ENCODE measurements around the gene TRIM50. TPM values are rescaled to one million over a fixed set of nuclear protein-coding genes. Genes with fewer than 3 reads are reported as not detected.
"Not testable (repeated sequence)": the region's sequence is repeated elsewhere in the genome, so short reads cannot be mapped to it uniquely, and the experiment has no call there.

Gene TRIM50
- total RNA-seq, 5 donors from 2014 or later (not counting 1 experiment from before 2014, with no cell fraction given): not detected

GRCh38 chr7:73304612-73305387, 23.1 kb downstream of the TRIM50 start:
- H3K4me3 Mint-ChIP-seq; H3K4me3 ChIP-seq (ENCODE audit: control insufficient read depth in 1 of 2, extremely low read depth in 1 of 2, low read length in 1 of 2); H3K27me3 Mint-ChIP-seq; POLR2A ChIA-PET; H3K27ac Mint-ChIP-seq; CTCF ChIA-PET; H3K9me3 ChIP-seq; H3K9me3 Mint-ChIP-seq; H3K27ac ChIP-seq (ENCODE audit: low read length); DNase-seq; H3K27me3 ChIP-seq (replicated peaks in 1 of 2; ENCODE audit: control insufficient read depth in 2 of 2, extremely low read depth in 1 of 2, insufficient read depth in 2 of 2, low read length in 1 of 2); ATAC-seq (replicated peaks in 1 of 4): not testable (repeated sequence)
- peaks cover 4 to 22% of the 10 kb centered on the region in 2 experiments for H3K4me1 ChIP-seq (ENCODE audit: control insufficient read depth in 1 of 2, extremely low read depth in 1 of 2, insufficient read depth in 2 of 2, low read length in 2 of 2)
- peaks cover 5 to 34% of the 10 kb centered on the region in 2 donors for H3K36me3 ChIP-seq (ENCODE audit: control insufficient read depth in 2 of 2, extremely low read depth in 1 of 2, insufficient read depth in 1 of 2, low read length in 1 of 2)
- H3K36me3 Mint-ChIP-seq: peaks cover 21% of the 10 kb centered on the region
- peaks cover 33 to 38% (median 35%) of the 10 kb centered on the region in 3 donors for H3K4me1 Mint-ChIP-seq
- WGBS (ENCODE audit: insufficient coverage): no CpG with 5 or more reads among the region's 15 CpGs

GRCh38 chr7:73304071-73304470, 23.8 kb downstream of the TRIM50 start:
- Histone ChIP-seq H3K4me1 (ENCODE audit: control insufficient read depth in 1 of 2, extremely low read depth in 1 of 2, insufficient read depth in 2 of 2, low read length in 2 of 2) (peaks cover 4 to 16% of the 10 kb centered on the region in 2 experiments), H3K9me3 (no peaks in the 10 kb centered on the region), H3K27me3 (replicated peaks in 1 of 2; ENCODE audit: control insufficient read depth in 2 of 2, extremely low read depth in 1 of 2, insufficient read depth in 2 of 2, low read length in 1 of 2) (no peaks in the 10 kb centered on the region), H3K4me3 (ENCODE audit: control insufficient read depth in 1 of 2, extremely low read depth in 1 of 2, low read length in 1 of 2) (no peak overlapping the region), H3K27ac (ENCODE audit: low read length) (no peak overlapping the region), H3K36me3 (ENCODE audit: control insufficient read depth in 2 of 2, extremely low read depth in 1 of 2, insufficient read depth in 1 of 2, low read length in 1 of 2) (peaks cover 5 to 34% of the 10 kb centered on the region in 2 donors)
- ATAC-seq (replicated peaks in 1 of 4) (no peak), DNase-seq (no peak)
- Mint-ChIP-seq H3K36me3 (peaks cover 21% of the 10 kb centered on the region), H3K27me3 (no peaks in the 10 kb centered on the region), H3K27ac (no peak overlapping the region), H3K9me3 (no peaks in the 10 kb centered on the region), H3K4me3 (no peak overlapping the region), H3K4me1 (peaks cover 27 to 33% (median 28%) of the 10 kb centered on the region in 3 donors)
- ChIA-PET POLR2A (no interaction called here), CTCF (no interaction called here)
- 95% methylated on average over 14 of the region's 14 CpGs for WGBS (ENCODE audit: insufficient coverage)

- peaks cover 23 to 28% (median 23%) of the 10 kb centered on the region in 3 donors for H3K4me1 Mint-ChIP-seq
- peaks cover 5 to 34% of the 10 kb centered on the region in 2 donors for H3K36me3 ChIP-seq (ENCODE audit: control insufficient read depth in 2 of 2, extremely low read depth in 1 of 2, insufficient read depth in 1 of 2, low read length in 1 of 2)
- peaks cover 21% of the 10 kb centered on the region for H3K36me3 Mint-ChIP-seq
- ChIA-PET CTCF (no interaction called here), POLR2A (no interaction called here)
- no peaks in the 10 kb centered on the region for H3K9me3 ChIP-seq
- no peak overlapping the region for H3K27ac Mint-ChIP-seq
- H3K9me3 Mint-ChIP-seq: no peaks in the 10 kb centered on the region
- 96% methylated on average over 21 of the region's 26 CpGs for WGBS (ENCODE audit: insufficient coverage)
- H3K27me3 Mint-ChIP-seq: no peaks in the 10 kb centered on the region
- DNase-seq: no peak
- H3K27me3 ChIP-seq (replicated peaks in 1 of 2; ENCODE audit: control insufficient read depth in 2 of 2, extremely low read depth in 1 of 2, insufficient read depth in 2 of 2, low read length in 1 of 2): no peaks in the 10 kb centered on the region
- no peak overlapping the region for H3K4me3 Mint-ChIP-seq
- no peak overlapping the region for H3K4me3 ChIP-seq (ENCODE audit: control insufficient read depth in 1 of 2, extremely low read depth in 1 of 2, low read length in 1 of 2)
- no peak overlapping the region for H3K27ac ChIP-seq (ENCODE audit: low read length)
- H3K4me1 ChIP-seq (ENCODE audit: control insufficient read depth in 1 of 2, extremely low read depth in 1 of 2, insufficient read depth in 2 of 2, low read length in 2 of 2): peaks cover 4 to 12% of the 10 kb centered on the region in 2 experiments
- ATAC-seq (replicated peaks in 1 of 4): no peak
These were observed 24.3 kb downstream of the TRIM50 start for GRCh38 chr7:73303546-73303945.

GRCh38 chr7:73302846-73303245, 25.0 kb downstream of the TRIM50 start:
- peaks cover 18 to 21% (median 19%) of the 10 kb centered on the region in 3 donors for H3K4me1 Mint-ChIP-seq
- H3K4me1 ChIP-seq (ENCODE audit: control insufficient read depth in 1 of 2, extremely low read depth in 1 of 2, insufficient read depth in 2 of 2, low read length in 2 of 2); H3K27me3 ChIP-seq (replicated peaks in 1 of 2; ENCODE audit: control insufficient read depth in 2 of 2, extremely low read depth in 1 of 2, insufficient read depth in 2 of 2, low read length in 1 of 2); DNase-seq; ATAC-seq (replicated peaks in 1 of 4); H3K4me3 Mint-ChIP-seq; CTCF ChIA-PET; H3K9me3 Mint-ChIP-seq; H3K4me3 ChIP-seq (ENCODE audit: control insufficient read depth in 1 of 2, extremely low read depth in 1 of 2, low read length in 1 of 2); H3K27me3 Mint-ChIP-seq; H3K27ac Mint-ChIP-seq; H3K9me3 ChIP-seq; POLR2A ChIA-PET; H3K27ac ChIP-seq (ENCODE audit: low read length): not testable (repeated sequence)
- H3K36me3 ChIP-seq (ENCODE audit: control insufficient read depth in 2 of 2, extremely low read depth in 1 of 2, insufficient read depth in 1 of 2, low read length in 1 of 2): peaks cover 5 to 34% of the 10 kb centered on the region in 2 donors
- WGBS (ENCODE audit: insufficient coverage): no CpG with 5 or more reads among the region's 10 CpGs
- peaks cover 21% of the 10 kb centered on the region for H3K36me3 Mint-ChIP-seq

GRCh38 chr7:73301108-73301507, 26.8 kb downstream of the TRIM50 start:
- H3K9me3 ChIP-seq; H3K27me3 Mint-ChIP-seq; H3K4me3 Mint-ChIP-seq; CTCF ChIA-PET; H3K27ac ChIP-seq (ENCODE audit: low read length); H3K27ac Mint-ChIP-seq; DNase-seq; ATAC-seq (replicated peaks in 1 of 4); POLR2A ChIA-PET; H3K4me1 ChIP-seq (ENCODE audit: control insufficient read depth in 1 of 2, extremely low read depth in 1 of 2, insufficient read depth in 2 of 2, low read length in 2 of 2); H3K9me3 Mint-ChIP-seq; H3K4me3 ChIP-seq (ENCODE audit: control insufficient read depth in 1 of 2, extremely low read depth in 1 of 2, low read length in 1 of 2); H3K4me1 Mint-ChIP-seq; H3K27me3 ChIP-seq (replicated peaks in 1 of 2; ENCODE audit: control insufficient read depth in 2 of 2, extremely low read depth in 1 of 2, insufficient read depth in 2 of 2, low read length in 1 of 2): not testable (repeated sequence)
- peaks cover 12% of the 10 kb centered on the region for H3K36me3 Mint-ChIP-seq
- WGBS (ENCODE audit: insufficient coverage): 100% methylated on average over 1 of the region's 14 CpGs
- H3K36me3 ChIP-seq (ENCODE audit: control insufficient read depth in 2 of 2, extremely low read depth in 1 of 2, insufficient read depth in 1 of 2, low read length in 1 of 2): peaks cover 5 to 22% of the 10 kb centered on the region in 2 donors

GRCh38 chr7:73299812-73300211, 28.1 kb downstream of the TRIM50 start:
- H3K4me1 Mint-ChIP-seq; H3K4me1 ChIP-seq (ENCODE audit: control insufficient read depth in 1 of 2, extremely low read depth in 1 of 2, insufficient read depth in 2 of 2, low read length in 2 of 2); H3K27me3 ChIP-seq (replicated peaks in 1 of 2; ENCODE audit: control insufficient read depth in 2 of 2, extremely low read depth in 1 of 2, insufficient read depth in 2 of 2, low read length in 1 of 2); DNase-seq; H3K36me3 Mint-ChIP-seq; H3K4me3 Mint-ChIP-seq; CTCF ChIA-PET; ATAC-seq (replicated peaks in 1 of 4); H3K4me3 ChIP-seq (ENCODE audit: control insufficient read depth in 1 of 2, extremely low read depth in 1 of 2, low read length in 1 of 2); H3K9me3 ChIP-seq; H3K27ac Mint-ChIP-seq; H3K9me3 Mint-ChIP-seq; H3K27me3 Mint-ChIP-seq; POLR2A ChIA-PET; H3K27ac ChIP-seq (ENCODE audit: low read length): not testable (repeated sequence)
- WGBS (ENCODE audit: insufficient coverage): no CpG with 5 or more reads among the region's 12 CpGs
- H3K36me3 ChIP-seq (ENCODE audit: control insufficient read depth in 2 of 2, extremely low read depth in 1 of 2, insufficient read depth in 1 of 2, low read length in 1 of 2): peaks cover 5 to 15% of the 10 kb centered on the region in 2 donors

All from T-cell (primary cell).